Measurements from ENCODE around the gene DOC2A.

- TF ChIP-seq FOXP2 (optimal IDR thresholded peaks at IDR 0.05; ENCODE audit: control extremely low read depth, extremely low read length, insufficient read depth) (no peak), EZH2 (IDR thresholded peaks at IDR 0.05) (no peak)
Measured at GRCh38 chr16:30054959-30055553, 44.2 kb upstream of the DOC2A start.

Measured in SK-N-MC (cell line).